ENCODE results near the gene LRP1B. TPM values are rescaled to one million over a fixed set of nuclear protein-coding genes. Genes with fewer than 3 reads are reported as not detected.
A peak's percentile ranks its signal among the peaks of the same experiment; 100 is the strongest.

LRP1B gene
- total and polyA plus RNA-seq, 2 of the 8 experiments (the other 6 are each of a cell fraction or from before 2014, with no cell fraction given) = 0.03 TPM; not detected in 1

- H3K23me2 ChIP-seq (ENCODE audit: low read depth, low read length) = no peaks in the 10 kb centered on the region
- no peak overlapping the region for H2BK12ac ChIP-seq (ENCODE audit: low read depth, low read length)
- no peak for DNase-seq (ENCODE audit: low read depth in 1 of 2, low spot score in 2 of 2)
- TF ChIP-seq HDAC6 (IDR thresholded peaks at IDR 0.05; ENCODE audit: low read depth, low read length) (no peak), CTCF (IDR thresholded peaks at IDR 0.05; ENCODE audit: control extremely low read depth in 1 of 3, insufficient read depth in 1 of 3, low read depth in 1 of 3, low read length in 3 of 3) (no peak), FOSL1 (IDR thresholded peaks at IDR 0.05; ENCODE audit: insufficient read depth, low read depth, low read length) (no peak), TBP (IDR thresholded peaks at IDR 0.05; ENCODE audit: low read depth, low read length) (no peak), EGR1 (IDR thresholded peaks at IDR 0.05; ENCODE audit: borderline replicate concordance, low read depth, low read length) (no peak), TAF7 (optimal IDR thresholded peaks at IDR 0.05; ENCODE audit: borderline replicate concordance, low read depth, low read length) (no peak), ASH2L (IDR thresholded peaks at IDR 0.05; ENCODE audit: low read length) (no peak), NANOG (IDR thresholded peaks at IDR 0.05; ENCODE audit: insufficient read depth, low read depth, low read length, poor library complexity, severe bottlenecking) (no peak), CREB1 (IDR thresholded peaks at IDR 0.05) (no peak), CBX5 (IDR thresholded peaks at IDR 0.05; ENCODE audit: low read depth, low read length) (no peak), POLR2A (IDR thresholded peaks at IDR 0.05; ENCODE audit: control extremely low read depth in 1 of 2, low read depth in 2 of 2, low read length in 2 of 2) (no peak)
- no peak overlapping the region for H2BK15ac ChIP-seq (ENCODE audit: low read length)
- no peaks in the 10 kb centered on the region for H3K4me1 ChIP-seq (replicated peaks in 1 of 4; ENCODE audit: control insufficient read depth in 3 of 4, insufficient read depth in 4 of 4, low read length in 3 of 4)
- H2BK20ac ChIP-seq (ENCODE audit: low read length) = no peak overlapping the region
- no peak overlapping the region for H3K4me3 ChIP-seq (ENCODE audit: extremely low read depth in 1 of 4, insufficient read depth in 2 of 4, low read depth in 3 of 4, low read length in 4 of 4)
- no peak for FAIRE-seq
- H2BK120ac ChIP-seq (replicated peaks; ENCODE audit: low read depth, low read length) = no peak overlapping the region
- H2AK5ac ChIP-seq (ENCODE audit: low read depth, low read length) = no peak overlapping the region
- H3K23ac ChIP-seq (ENCODE audit: insufficient read length) = no peak overlapping the region
- H2BK5ac ChIP-seq (ENCODE audit: low read depth, low read length) = no peak overlapping the region
- no peak overlapping the region for H4K91ac ChIP-seq (replicated peaks; ENCODE audit: insufficient read length, low read length)
- H3K4me2 ChIP-seq (ENCODE audit: insufficient read depth in 1 of 2, low read depth in 2 of 2, low read length in 2 of 2) = no peak overlapping the region
- CTCF ChIA-PET (ENCODE audit: partially characterized antibody) = no interaction called here
- H4K8ac ChIP-seq (ENCODE audit: extremely low read depth, insufficient read depth, low read length) = no peak overlapping the region
- no peaks in the 10 kb centered on the region for H3K79me2 ChIP-seq (ENCODE audit: control insufficient read depth in 1 of 2, insufficient read depth in 2 of 2, low read length in 2 of 2)
- H2AFZ ChIP-seq (ENCODE audit: low read length) = peak overlapping the region; percentile 58; the same call in 1 of the 2 replicates
- POLR2A ChIA-PET (ENCODE audit: partially characterized antibody) = no interaction called here
- no peaks in the 10 kb centered on the region for H3K9me3 ChIP-seq (ENCODE audit: insufficient read depth in 2 of 2, low read depth in 1 of 2, low read length in 1 of 2)
- WGBS, 2 experiments (ENCODE audit: extremely low coverage in 1 of 2, insufficient coverage in 1 of 2, insufficient read length in 1 of 2, insufficient replicate concordance in 2 of 2, low coverage in 1 of 2, low lambda C conversion rate in 2 of 2, missing lambda C conversion rate in 1 of 2) = 92% methylated on average over 3 of the region's 3 CpGs; no CpG with 5 or more reads in 1 of the 2 experiments
- no peak overlapping the region for H3K27ac ChIP-seq (ENCODE audit: low read depth, low read length)
- H3K27me3 ChIP-seq (replicated peaks in 1 of 4; ENCODE audit: control insufficient read depth in 3 of 4, extremely low read depth in 1 of 4, insufficient read depth in 3 of 4, low read length in 3 of 4) = no peaks in the 10 kb centered on the region
- no peaks in the 10 kb centered on the region for H4K20me1 ChIP-seq (replicated peaks in 1 of 2; ENCODE audit: control insufficient read depth in 1 of 2, insufficient read depth in 2 of 2, low read length in 2 of 2)
- H3K56ac ChIP-seq (replicated peaks; ENCODE audit: insufficient read length, low read depth, low read length) = no peak overlapping the region
- no peak overlapping the region for H3K14ac ChIP-seq (ENCODE audit: insufficient read length)
- no peaks in the 10 kb centered on the region for H3K36me3 ChIP-seq (ENCODE audit: control insufficient read depth in 2 of 4, insufficient read depth in 4 of 4, low read length in 3 of 4)
- H3K4ac ChIP-seq (replicated peaks; ENCODE audit: insufficient read length, low read depth, low read length) = no peak overlapping the region
- H3K18ac ChIP-seq (ENCODE audit: extremely low read depth, low read length) = no peak overlapping the region
- H3K79me1 ChIP-seq (ENCODE audit: low read depth, low read length) = no peaks in the 10 kb centered on the region
- no peak overlapping the region for H3K9ac ChIP-seq (replicated peaks in 1 of 4; ENCODE audit: extremely low read depth in 1 of 4, low read depth in 3 of 4, low read length in 3 of 4)
- H4K5ac ChIP-seq (ENCODE audit: insufficient read length, low read depth, low read length) = no peak overlapping the region
Observed at GRCh38 chr2:140491876-140492275, 1638.9 kb downstream of the LRP1B start.

Measured in H1 (cell line).